ENCODE results near the gene ZBTB46.

- TF ChIP-seq EGR1 (IDR thresholded peaks at IDR 0.05; ENCODE audit: low read depth in 2 of 2) (no peak), CTCF (IDR thresholded peaks at IDR 0.05; ENCODE audit: low read depth, low read length, missing input control) (no peak), MAX (IDR thresholded peaks at IDR 0.05) (no peak), SP1 (IDR thresholded peaks at IDR 0.05) (no peak), GABPA (IDR thresholded peaks at IDR 0.05 in 1 of 2, conservative IDR thresholded peaks at IDR 0.05 in 1 of 2) (no peak), TAF1 (conservative IDR thresholded peaks at IDR 0.05) (no peak), FOXA1 (IDR thresholded peaks at IDR 0.05) (no peak)
- TF ChIP-seq, protein P1, sequence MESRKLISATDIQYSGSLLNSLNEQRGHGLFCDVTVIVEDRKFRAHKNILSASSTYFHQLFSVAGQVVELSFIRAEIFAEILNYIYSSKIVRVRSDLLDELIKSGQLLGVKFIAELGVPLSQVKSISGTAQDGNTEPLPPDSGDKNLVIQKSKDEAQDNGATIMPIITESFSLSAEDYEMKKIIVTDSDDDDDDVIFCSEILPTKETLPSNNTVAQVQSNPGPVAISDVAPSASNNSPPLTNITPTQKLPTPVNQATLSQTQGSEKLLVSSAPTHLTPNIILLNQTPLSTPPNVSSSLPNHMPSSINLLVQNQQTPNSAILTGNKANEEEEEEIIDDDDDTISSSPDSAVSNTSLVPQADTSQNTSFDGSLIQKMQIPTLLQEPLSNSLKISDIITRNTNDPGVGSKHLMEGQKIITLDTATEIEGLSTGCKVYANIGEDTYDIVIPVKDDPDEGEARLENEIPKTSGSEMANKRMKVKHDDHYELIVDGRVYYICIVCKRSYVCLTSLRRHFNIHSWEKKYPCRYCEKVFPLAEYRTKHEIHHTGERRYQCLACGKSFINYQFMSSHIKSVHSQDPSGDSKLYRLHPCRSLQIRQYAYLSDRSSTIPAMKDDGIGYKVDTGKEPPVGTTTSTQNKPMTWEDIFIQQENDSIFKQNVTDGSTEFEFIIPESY (IDR thresholded peaks at IDR 0.05), result no peak
Observed at GRCh38 chr20:63708301-63709148, 122.5 kb downstream of the ZBTB46 start.
